ENCODE data around the gene ATP2B2. TPM values are rescaled to one million over a fixed set of nuclear protein-coding genes. Genes with fewer than 3 reads are reported as not detected.

The ATP2B2 gene
- total RNA-seq, 1 donor from 2014 or later, result not detected

GRCh38 chr3:10445561-10446175 lies 59.7 kb downstream of the ATP2B2 start:
- TF ChIP-seq CTCF (IDR thresholded peaks at IDR 0.05; ENCODE audit: borderline replicate concordance), result no peak
- intact Hi-C loops (cut with micrococcal nuclease), result no loop called here
- no peaks in the 10 kb centered on the region for H3K36me3 ChIP-seq
- H3K4me1 ChIP-seq, result no peaks in the 10 kb centered on the region
- no peak overlapping the region for H3K27ac ChIP-seq (replicated peaks)
- H3K9me3 ChIP-seq (replicated peaks), result no peaks in the 10 kb centered on the region
- no peak overlapping the region for H3K4me3 ChIP-seq
- DNase-seq, result no peak
- peaks cover 53% of the 10 kb centered on the region for H3K27me3 ChIP-seq (ENCODE audit: low read depth)

GRCh38 chr3:10444511-10444910 lies 60.9 kb downstream of the ATP2B2 start:
- no peak overlapping the region for H3K27ac ChIP-seq (replicated peaks)
- peaks cover 42% of the 10 kb centered on the region for H3K27me3 ChIP-seq (ENCODE audit: low read depth)
- no peaks in the 10 kb centered on the region for H3K4me1 ChIP-seq
- no peak overlapping the region for H3K4me3 ChIP-seq
- no peak for TF ChIP-seq CTCF (IDR thresholded peaks at IDR 0.05; ENCODE audit: borderline replicate concordance)
- H3K36me3 ChIP-seq, result no peaks in the 10 kb centered on the region
- intact Hi-C loops (cut with micrococcal nuclease), result no loop called here
- H3K9me3 ChIP-seq (replicated peaks), result no peaks in the 10 kb centered on the region
- no peak for DNase-seq

GRCh38 chr3:10444110-10444429 lies 61.3 kb downstream of the ATP2B2 start:
- Histone ChIP-seq H3K27me3 (ENCODE audit: low read depth) (peaks cover 37% of the 10 kb centered on the region), H3K36me3 (no peaks in the 10 kb centered on the region), H3K4me3 (no peak overlapping the region), H3K9me3 (replicated peaks) (no peaks in the 10 kb centered on the region), H3K4me1 (no peaks in the 10 kb centered on the region), H3K27ac (replicated peaks) (no peak overlapping the region)
- TF ChIP-seq CTCF (IDR thresholded peaks at IDR 0.05; ENCODE audit: borderline replicate concordance), result no peak
- intact Hi-C loops (cut with micrococcal nuclease), result no loop called here
- DNase-seq, result no peak

GRCh38 chr3:10443272-10444109 lies 61.9 kb downstream of the ATP2B2 start:
- peaks cover 4% of the 10 kb centered on the region for H3K4me1 ChIP-seq
- DNase-seq, result no peak
- no peaks in the 10 kb centered on the region for H3K36me3 ChIP-seq
- no peak overlapping the region for H3K27ac ChIP-seq (replicated peaks)
- H3K27me3 ChIP-seq (ENCODE audit: low read depth), result peaks cover 37% of the 10 kb centered on the region
- no peak for TF ChIP-seq CTCF (IDR thresholded peaks at IDR 0.05; ENCODE audit: borderline replicate concordance)
- intact Hi-C loops (cut with micrococcal nuclease), result no loop called here
- no peaks in the 10 kb centered on the region for H3K9me3 ChIP-seq (replicated peaks)
- no peak overlapping the region for H3K4me3 ChIP-seq

GRCh38 chr3:10442151-10442795 lies 63.1 kb downstream of the ATP2B2 start:
- H3K27ac ChIP-seq (replicated peaks), result no peak overlapping the region
- H3K27me3 ChIP-seq (ENCODE audit: low read depth), result peaks cover 36% of the 10 kb centered on the region
- H3K4me1 ChIP-seq, result peaks cover 9% of the 10 kb centered on the region
- intact Hi-C loops (cut with micrococcal nuclease), result no loop called here
- no peaks in the 10 kb centered on the region for H3K9me3 ChIP-seq (replicated peaks)
- no peak for DNase-seq
- TF ChIP-seq CTCF (IDR thresholded peaks at IDR 0.05; ENCODE audit: borderline replicate concordance), result no peak
- no peaks in the 10 kb centered on the region for H3K36me3 ChIP-seq
- H3K4me3 ChIP-seq, result no peak overlapping the region
